GM19467 (cell line): ENCODE measurements around the gene C19orf53.
"Not testable (repeated sequence)": the region's sequence is repeated elsewhere in the genome, so short reads cannot be mapped to it uniquely, and the experiment has no call there.

Source experiments
- ATAC-seq: cut with Tn5 transposase; IDR thresholded peaks from one replicate; pipeline ENCODE4 v1.9.1; 2021; ENCODE audit warnings: mild to moderate bottlenecking, moderate library complexity; ENCODE audit not compliant: unreplicated experiment

C19orf53 gene

GRCh38 chr19:13774217-13775191 lies at the start of gene C19orf53:
Gene C19orf53 (plus strand): TSS chr19:13774456. CDS start chr19:13774478, 22 bp downstream.
- ATAC-seq: peak; percentile 86

- ATAC-seq: no peak
These were observed 47.9 kb upstream of the C19orf53 start for GRCh38 chr19:13726323-13726722.

GRCh38 chr19:13727798-13728197 lies 46.5 kb upstream of the C19orf53 start:
- ATAC-seq: no peak

GRCh38 chr19:13729859-13730258 lies 44.4 kb upstream of the C19orf53 start:
- no peak for ATAC-seq

GRCh38 chr19:13731147-13731964 lies 42.9 kb upstream of the C19orf53 start:
- peak; percentile 94 for ATAC-seq

GRCh38 chr19:13732337-13732736 lies 41.9 kb upstream of the C19orf53 start:
- ATAC-seq: no peak

- no peak for ATAC-seq
These were observed 39.5 kb upstream of the C19orf53 start for GRCh38 chr19:13734751-13735150.

- ATAC-seq: no peak
These were observed 36.2 kb upstream of the C19orf53 start for GRCh38 chr19:13738073-13738472.

- no peak for ATAC-seq
These were observed 32.4 kb upstream of the C19orf53 start for GRCh38 chr19:13741893-13742292.

GRCh38 chr19:13742756-13743155 lies 31.5 kb upstream of the C19orf53 start:
- no peak for ATAC-seq

- no peak for ATAC-seq
These were observed 30.1 kb upstream of the C19orf53 start for GRCh38 chr19:13744174-13744573.

- no peak for ATAC-seq
These were observed 27.2 kb upstream of the C19orf53 start for GRCh38 chr19:13747098-13747453.

- ATAC-seq: no peak
These were observed 26.0 kb upstream of the C19orf53 start for GRCh38 chr19:13748169-13748828.

GRCh38 chr19:13751436-13751835 lies 22.8 kb upstream of the C19orf53 start:
- no peak for ATAC-seq

- not testable (repeated sequence) for ATAC-seq
These were observed 20.6 kb upstream of the C19orf53 start for GRCh38 chr19:13753622-13754021.

GRCh38 chr19:13756210-13756609 lies 18.0 kb upstream of the C19orf53 start:
- no peak for ATAC-seq

GRCh38 chr19:13757805-13758772 lies 16.2 kb upstream of the C19orf53 start:
- no peak for ATAC-seq

- no peak for ATAC-seq
These were observed 15.5 kb upstream of the C19orf53 start for GRCh38 chr19:13758795-13759194.

- no peak for ATAC-seq
These were observed 12.8 kb upstream of the C19orf53 start for GRCh38 chr19:13761423-13761822.

- ATAC-seq: no peak
These were observed 11.5 kb upstream of the C19orf53 start for GRCh38 chr19:13762635-13763235.
